Gastrocnemius medialis (tissue), 4 donors: ENCODE results near the gene FASTKD3. TPM values are rescaled to one million over a fixed set of nuclear protein-coding genes. Genes with fewer than 3 reads are reported as not detected.
A peak's percentile ranks its signal among the peaks of the same experiment; 100 is the strongest.

ENCODE experiments used
- ATAC-seq, 2 donors: fragments of 150-250 bp; one replicate each; pipeline ENCODE4 v1.9.1; 2016
- DNase-seq, 2 donors: peaks; one replicate each; pipeline ENCODE4 v3.0.0-alpha.2; 2019
- H3K27ac ChIP-seq, 4 donors: fragments of 200-600 bp; sonication (generic); 1 replicate in 1 of 4; 2 replicates in 3 of 4; pipeline ENCODE4 v1.5.1; 2016 to 2018; ENCODE audit warnings: mild to moderate bottlenecking in 2 of 4, moderate library complexity in 1 of 4
- H3K27me3 ChIP-seq, 3 donors: fragments of 200-600 bp; sonication (generic) in 2 of 3; 1 replicate in 1 of 3; 2 replicates in 2 of 3; pipeline versions ENCODE4 v1.5.1 to v1.6.0; 2016 to 2019; ENCODE audit warnings: mild to moderate bottlenecking in 1 of 3, moderate library complexity in 1 of 3
- H3K36me3 ChIP-seq, 2 donors: fragments of 200-600 bp; sonication (generic) in 1 of 2; one replicate each; pipeline ENCODE4 v1.5.1; 2017 to 2018
- H3K4me1 ChIP-seq, 2 donors: fragments of 200-600 bp; sonication (generic) in 1 of 2; one replicate each; pipeline ENCODE4 v1.5.1; 2016 to 2017; ENCODE audit warnings: mild to moderate bottlenecking in 2 of 2
- H3K4me3 ChIP-seq, 4 donors: fragments of 200-600 bp; sonication (generic) in 3 of 4; 1 replicate in 1 of 4; 2 replicates in 3 of 4; pipeline ENCODE4 v1.5.1; 2016 to 2019; ENCODE audit warnings: mild to moderate bottlenecking in 2 of 4
- H3K9me3 ChIP-seq, 3 donors: fragments of 200-600 bp; sonication (generic) in 2 of 3; 1 replicate in 1 of 3; 2 replicates in 2 of 3; pipeline ENCODE4 v1.5.1; 2016 to 2019
- POLR2A ChIP-seq, 2 donors: fragments of 450-650 bp; IDR thresholded peaks; one replicate each; pipeline ENCODE4 v1.6.1; 2017; ENCODE audit warnings: antibody characterized with exemption in 2 of 2, mild to moderate bottlenecking in 2 of 2, moderate library complexity in 2 of 2
- in situ Hi-C, 4 donors: fragments of 200-750 bp; cut with MboI; loops; one replicate each; pipeline versions ENCODE4 v1.15.0 to v1.8.0; 2017; ENCODE audit warnings: low sequenced_read_pairs in 4 of 4
- intact Hi-C: fragments of 100-400 bp; cut with DNase I; formaldehyde crosslinking; loops from one replicate; pipeline ENCODE4 v1.15.1; 2023; ENCODE audit warnings: low total_unique reads
- total RNA-seq, 4 donors: library from RNA; depleted of rRNA; stranded (reverse); fragments of >200 nt; gene quantifications; one replicate each; pipeline versions ENCODE4 v1.1.0 to v1.2.3, GENCODE V29; 2016
- TF ChIP-seq, protein P1 (sequence below), 5 experiments: fragments of 450-650 bp in 3 of 5; fragments of 200-600 bp in 2 of 5; sonication (generic) in 2 of 5; IDR thresholded peaks in 4 of 5; conservative IDR thresholded peaks in 1 of 5; 1 replicate in 4 of 5; 2 replicates in 1 of 5; pipeline ENCODE4 v1.5.1; 2016 to 2019; ENCODE audit warnings: antibody characterized with exemption in 5 of 5, mild to moderate bottlenecking in 3 of 5, moderate library complexity in 3 of 5

The FASTKD3 gene
- total RNA-seq, 4 donors from 2014 or later = 6.8 to 9.4 (median 7.3) TPM

DNA sequence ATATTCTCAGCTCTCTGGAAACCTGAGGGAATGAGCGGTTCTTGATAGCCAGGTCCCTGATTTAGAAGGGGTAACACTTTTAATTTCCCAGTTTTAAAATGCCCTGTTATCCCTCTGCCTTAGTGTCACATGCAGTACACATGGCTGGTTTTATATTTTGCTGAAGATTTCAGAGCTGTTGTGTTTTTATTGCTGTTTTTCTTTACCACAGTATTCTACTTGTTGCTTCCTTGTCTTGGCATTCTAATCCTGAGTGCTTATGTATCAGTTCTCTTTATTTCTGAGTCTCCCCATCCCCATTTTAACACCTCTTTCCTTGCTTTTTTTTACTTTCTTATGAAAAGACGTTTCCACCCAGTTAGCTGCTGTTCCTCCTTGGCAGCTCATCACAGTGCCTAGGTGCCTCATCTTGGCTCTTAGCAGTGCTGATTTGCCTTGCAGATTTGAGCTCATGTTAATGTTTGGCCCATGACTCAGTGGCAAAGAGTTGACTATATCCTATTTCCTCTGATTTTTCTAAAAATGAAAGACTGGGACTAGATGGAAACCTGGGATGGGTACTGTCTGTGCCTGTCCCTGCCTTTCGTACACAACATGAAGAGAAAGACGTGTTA is 3.8 kb upstream of the FASTKD3 start:
- H3K27ac ChIP-seq = no peak overlapping the region
- H3K27me3 ChIP-seq = no peaks in the 10 kb centered on the region
- in situ Hi-C loops (loop anchor here in 2 of 4 donors (25.0 kb wide), 2 partner anchors 590 to 1235 kb away; partner anchors contain the start of genes NSUN2 (in 2 of the 2) and SRD5A1 (in 2 of the 2)), intact Hi-C loops (no loop called here)
- no peak for DNase-seq
- peaks cover 23 to 35% of the 10 kb centered on the region in 2 donors for H3K4me1 ChIP-seq
- TF ChIP-seq POLR2A (IDR thresholded peaks at IDR 0.05) = no peak
- TF ChIP-seq, protein P1, sequence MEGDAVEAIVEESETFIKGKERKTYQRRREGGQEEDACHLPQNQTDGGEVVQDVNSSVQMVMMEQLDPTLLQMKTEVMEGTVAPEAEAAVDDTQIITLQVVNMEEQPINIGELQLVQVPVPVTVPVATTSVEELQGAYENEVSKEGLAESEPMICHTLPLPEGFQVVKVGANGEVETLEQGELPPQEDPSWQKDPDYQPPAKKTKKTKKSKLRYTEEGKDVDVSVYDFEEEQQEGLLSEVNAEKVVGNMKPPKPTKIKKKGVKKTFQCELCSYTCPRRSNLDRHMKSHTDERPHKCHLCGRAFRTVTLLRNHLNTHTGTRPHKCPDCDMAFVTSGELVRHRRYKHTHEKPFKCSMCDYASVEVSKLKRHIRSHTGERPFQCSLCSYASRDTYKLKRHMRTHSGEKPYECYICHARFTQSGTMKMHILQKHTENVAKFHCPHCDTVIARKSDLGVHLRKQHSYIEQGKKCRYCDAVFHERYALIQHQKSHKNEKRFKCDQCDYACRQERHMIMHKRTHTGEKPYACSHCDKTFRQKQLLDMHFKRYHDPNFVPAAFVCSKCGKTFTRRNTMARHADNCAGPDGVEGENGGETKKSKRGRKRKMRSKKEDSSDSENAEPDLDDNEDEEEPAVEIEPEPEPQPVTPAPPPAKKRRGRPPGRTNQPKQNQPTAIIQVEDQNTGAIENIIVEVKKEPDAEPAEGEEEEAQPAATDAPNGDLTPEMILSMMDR (IDR thresholded peaks at IDR 0.05 in 4 of 5, conservative IDR thresholded peaks at IDR 0.05 in 1 of 5) = no peak
- H3K9me3 ChIP-seq = no peaks in the 10 kb centered on the region
- H3K36me3 ChIP-seq = peaks cover 0 to 35% of the 10 kb centered on the region in 2 donors
- no peak for ATAC-seq
- no peak overlapping the region for H3K4me3 ChIP-seq

DNA sequence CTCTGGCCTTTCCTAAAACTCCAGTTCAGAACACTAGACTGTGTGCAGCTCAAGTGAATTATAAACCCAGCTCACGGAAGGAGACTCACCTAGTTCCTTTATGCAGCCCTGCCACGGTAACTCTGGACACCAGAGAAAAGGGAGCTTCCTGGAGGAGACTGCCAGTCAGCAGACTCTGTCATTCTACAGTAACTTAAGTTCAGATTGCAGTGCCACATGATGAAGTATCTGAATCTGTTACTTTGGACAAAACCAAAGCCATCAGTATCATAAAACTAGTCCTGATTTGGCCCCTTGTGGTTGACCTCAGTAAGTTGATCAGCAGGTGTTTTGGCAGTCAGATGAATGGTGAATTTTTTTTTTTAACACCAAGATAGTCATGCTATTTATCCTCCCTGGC is 2.8 kb upstream of the FASTKD3 start:
- intact Hi-C loops (no loop called here), in situ Hi-C loops (loop anchor here in 2 of 4 donors (25.0 kb wide), 2 partner anchors 591 to 1234 kb away; partner anchors contain the start of genes NSUN2 (in 2 of the 2) and SRD5A1 (in 2 of the 2))
- no peak overlapping the region for H3K27ac ChIP-seq
- TF ChIP-seq, protein P1 (IDR thresholded peaks at IDR 0.05 in 4 of 5, conservative IDR thresholded peaks at IDR 0.05 in 1 of 5) = no peak
- no peak for TF ChIP-seq POLR2A (IDR thresholded peaks at IDR 0.05)
- H3K4me3 ChIP-seq = no peak overlapping the region
- no peak for ATAC-seq
- H3K27me3 ChIP-seq = no peaks in the 10 kb centered on the region
- peaks cover 0 to 25% of the 10 kb centered on the region in 2 donors for H3K36me3 ChIP-seq
- no peak for DNase-seq
- H3K4me1 ChIP-seq = peaks cover 28 to 37% of the 10 kb centered on the region in 2 donors
- H3K9me3 ChIP-seq = no peaks in the 10 kb centered on the region

DNA sequence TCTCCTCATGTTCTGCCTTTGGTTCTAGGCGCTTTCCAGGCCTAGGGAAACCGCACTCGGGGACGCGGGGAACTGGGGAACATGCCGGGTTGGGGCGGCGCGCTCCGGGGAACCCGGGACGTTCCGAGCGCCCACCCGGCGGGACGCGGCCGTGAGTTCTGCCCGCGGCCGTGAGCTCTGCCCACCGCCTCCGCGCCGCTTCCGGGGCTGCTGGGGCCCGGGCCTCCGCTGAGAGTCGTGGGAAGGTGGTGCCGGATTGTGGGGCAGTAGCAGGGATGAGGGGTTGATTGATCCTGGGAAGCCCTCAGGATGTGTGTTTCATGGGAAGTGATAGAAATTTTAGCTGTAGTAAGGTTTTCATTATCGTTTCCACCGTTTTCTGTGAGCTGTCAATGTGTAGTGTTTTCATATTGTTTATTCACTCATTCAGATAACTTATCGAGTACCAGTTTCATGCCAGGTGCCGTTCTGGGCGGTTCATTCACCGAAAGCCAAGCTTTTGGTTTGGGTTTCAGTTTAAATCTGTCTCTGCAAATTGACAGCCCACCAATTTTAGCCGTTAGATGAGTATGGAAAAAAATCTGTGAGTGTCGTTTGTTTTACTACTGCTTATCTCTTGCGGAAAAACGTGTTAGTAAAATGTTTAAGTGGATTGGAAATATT is 774 bp upstream of the FASTKD3 start:
- DNase-seq = no peak
- Histone ChIP-seq H3K4me3 (peak overlapping the region; percentile 86 to 99 (median 96)), H3K27me3 (no peaks in the 10 kb centered on the region), H3K27ac (peak overlapping the region; percentile 89 to 95 (median 93)), H3K36me3 (peaks cover 4 to 14% of the 10 kb centered on the region in 2 donors), H3K9me3 (no peaks in the 10 kb centered on the region), H3K4me1 (peaks cover 28 to 37% of the 10 kb centered on the region in 2 donors)
- TF ChIP-seq, protein P1 (IDR thresholded peaks at IDR 0.05 in 4 of 5, conservative IDR thresholded peaks at IDR 0.05 in 1 of 5) = no peak
- TF ChIP-seq POLR2A (IDR thresholded peaks at IDR 0.05) = no peak
- peak in 1 of 2 donors; percentile 24 for ATAC-seq
- intact Hi-C loops = loop anchor here (5.0 kb wide), 2 partner anchors 102 to 1157 kb away; partner anchors contain the start of gene TENT4A
- in situ Hi-C loops = loop anchor here in 2 of 4 donors (25.0 kb wide), 2 partner anchors 593 to 1232 kb away; partner anchors contain the start of genes NSUN2 (in 2 of the 2) and SRD5A1 (in 2 of the 2)

DNA sequence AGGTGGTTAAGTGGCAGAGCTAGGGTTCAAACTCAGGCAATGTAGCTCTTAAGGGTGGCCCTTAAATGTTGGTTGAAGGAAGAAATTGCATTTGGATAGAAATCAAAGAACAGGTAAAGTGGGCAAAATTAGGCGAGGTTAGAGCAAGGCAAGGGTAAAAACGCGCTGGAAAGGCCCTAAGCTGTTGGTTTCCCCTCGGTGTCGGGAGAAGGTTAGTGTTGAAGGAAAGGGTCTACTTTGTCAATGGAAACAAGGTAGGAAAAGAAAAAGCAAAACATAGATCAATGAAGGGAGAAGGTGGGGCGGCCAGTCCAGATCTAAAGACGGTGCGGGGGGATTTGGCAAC is 431 bp downstream of the FASTKD3 start:
- in situ Hi-C loops (loop anchor here in 2 of 4 donors (25.0 kb wide), 2 partner anchors 594 to 1231 kb away; partner anchors contain the start of genes NSUN2 (in 2 of the 2) and SRD5A1 (in 2 of the 2)), intact Hi-C loops (loop anchor here (5.0 kb wide), 2 partner anchors 101 to 1156 kb away; partner anchors contain the start of gene TENT4A)
- ATAC-seq (peak; percentile 7 to 12), DNase-seq (no peak)
- TF ChIP-seq POLR2A (IDR thresholded peaks at IDR 0.05) = no peak
- TF ChIP-seq, protein P1 (IDR thresholded peaks at IDR 0.05 in 4 of 5, conservative IDR thresholded peaks at IDR 0.05 in 1 of 5) = no peak
- Histone ChIP-seq H3K36me3 (peaks cover 4 to 21% of the 10 kb centered on the region in 2 donors), H3K27ac (peak overlapping the region; percentile 89 to 95 (median 93)), H3K9me3 (no peaks in the 10 kb centered on the region), H3K27me3 (no peaks in the 10 kb centered on the region), H3K4me3 (peak overlapping the region; percentile 86 to 99 (median 96)), H3K4me1 (peaks cover 28 to 37% of the 10 kb centered on the region in 2 donors)
